GM12864 (cell line): ENCODE results near the gene GPT2.

Source experiments
- DNase-seq: peaks from one replicate; pipeline ENCODE4 v3.0.0-alpha.2; 2011; ENCODE audit warnings: low read depth
- H3K4me3 ChIP-seq: 2 replicates; pipeline ENCODE4 v1.5.1; 2011; ENCODE audit warnings: mild to moderate bottlenecking, low read depth, low read length, control low read depth
- TF ChIP-seq, protein P1 (sequence below): IDR thresholded peaks from 2 replicates; pipeline ENCODE4 v1.5.1; 2011; ENCODE audit warnings: low read depth, mild to moderate bottlenecking, moderate library complexity, low read length, control low read depth, inconsistent platforms; ENCODE audit errors: missing control alignments

The GPT2 gene

DNA sequence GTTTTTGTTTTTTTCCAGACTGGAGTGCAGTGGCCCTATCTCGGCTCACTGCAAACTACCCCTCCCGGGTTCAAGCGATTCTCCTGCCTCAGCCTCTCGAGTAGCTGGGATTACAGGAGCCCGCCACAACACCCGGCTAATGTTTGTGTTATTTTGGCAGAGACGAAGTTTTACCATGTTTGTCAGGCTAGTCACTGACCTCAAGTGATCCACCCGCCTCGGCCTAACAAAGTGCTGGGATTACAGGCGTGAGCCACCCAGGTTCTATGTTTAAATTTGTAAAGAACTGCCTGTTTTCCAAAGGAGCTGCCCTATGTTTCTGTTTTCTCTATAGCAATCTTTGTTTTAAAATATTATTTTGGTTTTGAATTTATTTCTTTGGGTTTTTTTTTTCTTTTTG, 39.4 kb upstream of the GPT2 start:
- DNase-seq = no peak
- H3K4me3 ChIP-seq = no peak overlapping the region
- TF ChIP-seq, protein P1, sequence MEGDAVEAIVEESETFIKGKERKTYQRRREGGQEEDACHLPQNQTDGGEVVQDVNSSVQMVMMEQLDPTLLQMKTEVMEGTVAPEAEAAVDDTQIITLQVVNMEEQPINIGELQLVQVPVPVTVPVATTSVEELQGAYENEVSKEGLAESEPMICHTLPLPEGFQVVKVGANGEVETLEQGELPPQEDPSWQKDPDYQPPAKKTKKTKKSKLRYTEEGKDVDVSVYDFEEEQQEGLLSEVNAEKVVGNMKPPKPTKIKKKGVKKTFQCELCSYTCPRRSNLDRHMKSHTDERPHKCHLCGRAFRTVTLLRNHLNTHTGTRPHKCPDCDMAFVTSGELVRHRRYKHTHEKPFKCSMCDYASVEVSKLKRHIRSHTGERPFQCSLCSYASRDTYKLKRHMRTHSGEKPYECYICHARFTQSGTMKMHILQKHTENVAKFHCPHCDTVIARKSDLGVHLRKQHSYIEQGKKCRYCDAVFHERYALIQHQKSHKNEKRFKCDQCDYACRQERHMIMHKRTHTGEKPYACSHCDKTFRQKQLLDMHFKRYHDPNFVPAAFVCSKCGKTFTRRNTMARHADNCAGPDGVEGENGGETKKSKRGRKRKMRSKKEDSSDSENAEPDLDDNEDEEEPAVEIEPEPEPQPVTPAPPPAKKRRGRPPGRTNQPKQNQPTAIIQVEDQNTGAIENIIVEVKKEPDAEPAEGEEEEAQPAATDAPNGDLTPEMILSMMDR = no peak

GRCh38 chr16:46845952-46846351, 38.2 kb upstream of the GPT2 start:
- H3K4me3 ChIP-seq = no peak overlapping the region
- TF ChIP-seq, protein P1 = no peak
- no peak for DNase-seq

- DNase-seq = no peak
- no peak overlapping the region for H3K4me3 ChIP-seq
- TF ChIP-seq, protein P1 = no peak
Measured at GRCh38 chr16:46848768-46849764, 35.1 kb upstream of the GPT2 start.

DNA sequence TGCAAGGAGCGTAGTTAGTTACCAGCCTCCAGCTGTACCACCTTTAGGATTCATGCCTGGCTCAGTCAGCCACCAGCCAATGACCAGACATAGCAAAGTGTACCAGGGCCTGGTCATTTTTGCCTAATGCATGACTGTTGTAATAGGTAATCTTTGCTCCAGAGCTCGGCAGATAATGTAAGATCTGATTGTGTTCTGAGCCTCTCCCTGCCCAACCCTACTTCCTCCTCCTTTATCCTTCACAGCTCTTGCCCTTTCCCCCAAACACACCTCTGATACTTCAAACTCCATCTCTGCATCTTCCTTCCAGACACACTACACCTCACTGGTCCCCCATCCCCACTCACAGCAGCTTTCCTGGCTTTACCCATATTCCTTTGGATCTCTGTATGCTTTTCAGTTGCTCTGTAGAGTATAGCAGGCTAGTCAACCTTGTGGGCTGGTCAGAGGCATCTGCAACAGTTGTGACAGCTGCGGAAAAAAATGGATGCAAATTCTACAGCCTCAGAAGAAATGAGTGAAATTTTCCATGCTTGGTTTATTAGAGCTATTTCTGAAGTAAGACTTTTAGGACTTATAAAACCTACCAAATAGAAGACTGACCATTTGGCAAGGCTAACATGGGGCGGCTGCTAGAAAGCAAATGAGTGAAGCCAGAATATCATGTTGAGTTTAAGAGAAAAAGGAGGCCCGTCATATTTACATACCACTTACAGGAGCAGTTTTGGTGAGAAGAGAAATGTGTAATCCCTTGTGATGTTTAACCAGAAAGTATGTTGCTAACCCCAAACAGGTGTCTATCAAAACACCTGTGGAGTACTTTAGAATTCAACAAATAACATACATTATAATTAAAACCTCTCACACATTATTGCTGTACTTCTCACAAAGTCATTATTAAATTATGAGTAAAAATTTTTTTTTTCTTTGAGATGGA, 33.3 kb upstream of the GPT2 start:
- H3K4me3 ChIP-seq = no peak overlapping the region
- DNase-seq = no peak

GRCh38 chr16:46852130-46852529, 32.0 kb upstream of the GPT2 start:
- no peak overlapping the region for H3K4me3 ChIP-seq
- TF ChIP-seq, protein P1 = no peak
- no peak for DNase-seq

More for the DNA sequence above, 33.3 kb upstream of the GPT2 start:
- TF ChIP-seq, protein P1 = no peak

DNA sequence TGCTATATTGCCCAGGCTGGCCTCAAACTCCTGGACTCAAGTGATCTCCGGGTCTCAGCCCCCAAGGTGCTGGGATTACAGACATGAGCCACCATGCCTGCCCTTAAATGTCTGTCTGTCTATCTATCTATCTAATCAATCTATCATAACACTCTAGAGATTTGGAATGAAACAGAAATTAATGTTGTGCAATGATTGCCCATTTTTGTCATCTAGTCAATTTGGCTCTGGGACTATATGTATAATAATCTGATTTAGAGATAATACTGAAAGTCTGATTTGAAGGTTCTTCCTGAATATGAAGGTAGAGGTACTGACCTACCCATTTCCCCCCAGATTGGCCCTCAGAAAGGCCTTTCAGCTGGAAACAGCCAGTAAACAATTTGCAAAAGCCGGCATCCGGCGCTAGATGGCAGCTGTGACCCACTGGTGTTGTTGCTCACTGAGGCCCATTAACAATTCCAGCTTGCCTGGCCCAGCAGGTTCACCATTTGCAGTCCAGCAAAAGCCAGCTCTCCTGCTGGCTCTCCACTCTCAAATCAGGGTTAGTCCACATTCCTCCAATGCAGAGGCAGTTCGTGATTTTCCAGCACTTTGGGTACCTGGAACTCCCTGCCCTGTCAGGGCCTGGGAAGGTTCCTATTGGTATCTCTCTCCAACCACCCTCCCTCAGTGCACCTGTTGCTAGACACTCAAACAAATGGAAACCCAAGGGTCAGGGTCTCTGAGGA, 30.3 kb upstream of the GPT2 start:
- no peak for DNase-seq
- H3K4me3 ChIP-seq = no peak overlapping the region
- TF ChIP-seq, protein P1 = peak; percentile 92
